HL-60 (cell line): ENCODE data around the gene PIK3C2B.

Experiments
- CTCF ChIP-seq: IDR thresholded peaks from one replicate; pipeline ENCODE4 v1.5.1; 2011; ENCODE audit warnings: low read length, control low read depth, inconsistent platforms; ENCODE audit not compliant: insufficient read depth
- POLR2AphosphoS5 ChIP-seq: IDR thresholded peaks from 2 replicates; pipeline ENCODE4 v1.6.1; 2012; ENCODE audit warnings: low read depth
- REST ChIP-seq: IDR thresholded peaks from 2 replicates; pipeline ENCODE4 v1.6.1; 2012; ENCODE audit warnings: low read depth; ENCODE audit not compliant: insufficient replicate concordance

GRCh38 chr1:204509186-204509635 is 14.6 kb upstream of the PIK3C2B start:
- TF ChIP-seq CTCF: no peak
- no peak for TF ChIP-seq POLR2AphosphoS5
- no peak for TF ChIP-seq REST
